Body of pancreas (tissue), 4 donors: ENCODE data around the gene CD82.

Experiments used
- CTCF ChIP-seq, 7 experiments: fragments of 450-650 bp in 4 of 7; fragments of 200-600 bp in 3 of 7; sonication (generic) in 3 of 7; IDR thresholded peaks; one replicate each; pipeline ENCODE4 v1.5.1; 2016 to 2019; ENCODE audit warnings: antibody characterized with exemption in 7 of 7
- POLR2A ChIP-seq, 3 donors: fragments of 450-650 bp; IDR thresholded peaks; one replicate each; pipeline ENCODE4 v1.6.1; 2016; ENCODE audit warnings: antibody characterized with exemption in 3 of 3, mild to moderate bottlenecking in 2 of 3

GRCh38 chr11:44526438-44526837, 39.0 kb upstream of the CD82 start:
- no peak for TF ChIP-seq CTCF (IDR thresholded peaks at IDR 0.05)
- TF ChIP-seq POLR2A (IDR thresholded peaks at IDR 0.05) = no peak
